Skeletal muscle tissue (tissue), 4 donors: ENCODE data around the gene PDE4D. TPM values are rescaled to one million over a fixed set of nuclear protein-coding genes. Genes with fewer than 3 reads are reported as not detected.
"Not testable (repeated sequence)": the region's sequence is repeated elsewhere in the genome, so short reads cannot be mapped to it uniquely, and the experiment has no call there.

Experiments
- H3K27ac ChIP-seq: one replicate; pipeline ENCODE4 v1.7.0; 2013; ENCODE audit warnings: mild to moderate bottlenecking, low read depth, low read length, inconsistent platforms
- H3K27me3 ChIP-seq, 3 donors: one replicate each; pipeline ENCODE4 v1.7.0; 2013; ENCODE audit warnings: low read length in 3 of 3; ENCODE audit not compliant: control insufficient read depth in 3 of 3, insufficient read depth in 3 of 3
- H3K36me3 ChIP-seq, 3 donors: one replicate each; pipeline ENCODE4 v1.7.0; 2013; ENCODE audit warnings: low read length in 3 of 3; ENCODE audit not compliant: control insufficient read depth in 3 of 3, insufficient read depth in 3 of 3
- H3K4me1 ChIP-seq, 3 donors: one replicate each; pipeline ENCODE4 v1.7.0; 2013; ENCODE audit warnings: low read length in 3 of 3, mild to moderate bottlenecking in 3 of 3; ENCODE audit not compliant: control insufficient read depth in 3 of 3, insufficient read depth in 3 of 3
- H3K4me3 ChIP-seq, 3 donors: one replicate each; pipeline ENCODE4 v1.7.0; 2013; ENCODE audit warnings: low read length in 3 of 3
- H3K9ac ChIP-seq, 3 donors: one replicate each; pipeline ENCODE4 v1.7.0; 2013; ENCODE audit warnings: low read length in 3 of 3, mild to moderate bottlenecking in 3 of 3, moderate library complexity in 2 of 3, low read depth in 1 of 3
- H3K9me3 ChIP-seq, 3 donors: one replicate each; pipeline ENCODE4 v1.7.0; 2013; ENCODE audit warnings: low read length in 3 of 3; ENCODE audit not compliant: control insufficient read depth in 3 of 3
- total RNA-seq: library from RNA; depleted of rRNA; stranded (reverse); fragments of >200 nt; gene quantifications from one replicate; pipeline ENCODE4 v1.2.3, GENCODE V29; 2014
- donor health status: Osteomylitis.

Gene PDE4D
- total RNA-seq, 1 donor from 2014 or later: 59.0 TPM

- Histone ChIP-seq H3K36me3 (no peaks in the 10 kb centered on the region), H3K27me3 (no peaks in the 10 kb centered on the region), H3K4me3 (no peak overlapping the region), H3K9me3 (no peaks in the 10 kb centered on the region), H3K9ac (no peak overlapping the region), H3K27ac (no peak overlapping the region), H3K4me1 (peaks cover 0 to 4% (median 0%) of the 10 kb centered on the region in 3 donors)
These were observed 470.5 kb downstream of the PDE4D start for GRCh38 chr5:59423021-59423420.

- H3K9ac ChIP-seq: no peak overlapping the region
- H3K36me3 ChIP-seq: no peaks in the 10 kb centered on the region
- H3K27me3 ChIP-seq: no peaks in the 10 kb centered on the region
- no peaks in the 10 kb centered on the region for H3K9me3 ChIP-seq
- no peak overlapping the region for H3K4me3 ChIP-seq
- peaks cover 0 to 4% (median 0%) of the 10 kb centered on the region in 3 donors for H3K4me1 ChIP-seq
- H3K27ac ChIP-seq: no peak overlapping the region
These were observed 471.3 kb downstream of the PDE4D start for GRCh38 chr5:59421986-59422941.

GRCh38 chr5:59420596-59420995 is 472.9 kb downstream of the PDE4D start:
- no peaks in the 10 kb centered on the region for H3K36me3 ChIP-seq
- peaks cover 0 to 4% (median 0%) of the 10 kb centered on the region in 3 donors for H3K4me1 ChIP-seq
- H3K9ac ChIP-seq: no peak overlapping the region
- no peaks in the 10 kb centered on the region for H3K9me3 ChIP-seq
- H3K4me3 ChIP-seq: no peak overlapping the region
- H3K27me3 ChIP-seq: no peaks in the 10 kb centered on the region
- H3K27ac ChIP-seq: no peak overlapping the region

GRCh38 chr5:59418808-59419207 is 474.7 kb downstream of the PDE4D start:
- Histone ChIP-seq H3K27ac (no peak overlapping the region), H3K27me3 (no peaks in the 10 kb centered on the region), H3K36me3 (no peaks in the 10 kb centered on the region), H3K4me1 (peaks cover 0 to 4% (median 0%) of the 10 kb centered on the region in 3 donors), H3K4me3 (no peak overlapping the region), H3K9me3 (no peaks in the 10 kb centered on the region), H3K9ac (no peak overlapping the region)

GRCh38 chr5:59416451-59416850 is 477.1 kb downstream of the PDE4D start:
- no peak overlapping the region for H3K9ac ChIP-seq
- H3K36me3 ChIP-seq: no peaks in the 10 kb centered on the region
- no peaks in the 10 kb centered on the region for H3K27me3 ChIP-seq
- H3K4me1 ChIP-seq: peaks cover 0 to 4% (median 0%) of the 10 kb centered on the region in 3 donors
- H3K27ac ChIP-seq: no peak overlapping the region
- H3K9me3 ChIP-seq: no peaks in the 10 kb centered on the region
- no peak overlapping the region for H3K4me3 ChIP-seq

GRCh38 chr5:59416026-59416425 is 477.5 kb downstream of the PDE4D start:
- no peaks in the 10 kb centered on the region for H3K27me3 ChIP-seq
- H3K27ac ChIP-seq: no peak overlapping the region
- no peak overlapping the region for H3K4me3 ChIP-seq
- no peaks in the 10 kb centered on the region for H3K36me3 ChIP-seq
- no peak overlapping the region for H3K9ac ChIP-seq
- H3K9me3 ChIP-seq: no peaks in the 10 kb centered on the region
- H3K4me1 ChIP-seq: peaks cover 0 to 4% (median 0%) of the 10 kb centered on the region in 3 donors

- peaks cover 0 to 3% (median 0%) of the 10 kb centered on the region in 3 donors for H3K36me3 ChIP-seq
- no peaks in the 10 kb centered on the region for H3K4me1 ChIP-seq
- no peak overlapping the region for H3K27ac ChIP-seq
- peaks cover 0 to 2% (median 0%) of the 10 kb centered on the region in 3 donors for H3K9me3 ChIP-seq
- H3K4me3 ChIP-seq: no peak overlapping the region
- H3K27me3 ChIP-seq: no peaks in the 10 kb centered on the region
- no peak overlapping the region for H3K9ac ChIP-seq
These were observed 481.1 kb downstream of the PDE4D start for GRCh38 chr5:59412428-59412827.

- not testable (repeated sequence) for H3K27me3 ChIP-seq, H3K4me1 ChIP-seq, H3K36me3 ChIP-seq, H3K9me3 ChIP-seq, H3K27ac ChIP-seq, H3K4me3 ChIP-seq, H3K9ac ChIP-seq
These were observed 484.5 kb downstream of the PDE4D start for GRCh38 chr5:59408997-59409396.

- peaks cover 0 to 2% (median 0%) of the 10 kb centered on the region in 3 donors for H3K9me3 ChIP-seq
- no peaks in the 10 kb centered on the region for H3K27me3 ChIP-seq
- H3K36me3 ChIP-seq: peaks cover 0 to 3% (median 0%) of the 10 kb centered on the region in 3 donors
- H3K4me1 ChIP-seq: no peaks in the 10 kb centered on the region
- H3K9ac ChIP-seq: no peak overlapping the region
- H3K4me3 ChIP-seq: no peak overlapping the region
- no peak overlapping the region for H3K27ac ChIP-seq
These were observed 485.6 kb downstream of the PDE4D start for GRCh38 chr5:59407967-59408366.

GRCh38 chr5:59401637-59402036 is 491.9 kb downstream of the PDE4D start:
- H3K9me3 ChIP-seq: no peaks in the 10 kb centered on the region
- H3K4me1 ChIP-seq: no peaks in the 10 kb centered on the region
- no peak overlapping the region for H3K4me3 ChIP-seq
- H3K27ac ChIP-seq: no peak overlapping the region
- no peaks in the 10 kb centered on the region for H3K36me3 ChIP-seq
- H3K9ac ChIP-seq: no peak overlapping the region
- H3K27me3 ChIP-seq: no peaks in the 10 kb centered on the region
